GM18499 (cell line): ENCODE measurements around the gene TNKS1BP1.
A peak's percentile ranks its signal among the peaks of the same experiment; 100 is the strongest.

Experiments
- ATAC-seq: cut with Tn5 transposase; IDR thresholded peaks from one replicate; pipeline ENCODE4 v1.9.1; 2021; ENCODE audit warnings: moderate number of reproducible peaks; ENCODE audit not compliant: insufficient read depth, unreplicated experiment

TNKS1BP1 gene

GRCh38 chr11:57335343-57336110 is 10.8 kb upstream of the TNKS1BP1 start, which contains the start of gene SSRP1:
Gene SSRP1 (minus strand): TSS chr11:57335892. CDS start chr11:57335121, 771 bp downstream.
- peak; percentile 90 for ATAC-seq

DNA sequence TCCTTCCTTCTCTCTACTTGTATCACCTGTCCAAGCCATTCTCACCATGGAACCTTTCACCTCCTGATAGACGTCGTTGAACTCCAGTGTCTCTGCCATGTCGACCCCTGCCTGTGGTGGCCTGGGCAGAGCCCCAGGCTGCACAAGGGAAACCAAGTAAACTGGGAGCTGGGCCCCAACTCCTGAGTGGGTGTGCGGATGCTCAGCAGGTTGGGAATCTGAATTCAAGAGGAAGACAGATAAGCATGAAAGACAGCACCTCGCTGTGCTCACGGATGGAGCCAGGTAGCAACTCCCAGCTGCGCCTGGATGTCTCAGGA is 10.2 kb upstream of the TNKS1BP1 start:
- no peak for ATAC-seq

DNA sequence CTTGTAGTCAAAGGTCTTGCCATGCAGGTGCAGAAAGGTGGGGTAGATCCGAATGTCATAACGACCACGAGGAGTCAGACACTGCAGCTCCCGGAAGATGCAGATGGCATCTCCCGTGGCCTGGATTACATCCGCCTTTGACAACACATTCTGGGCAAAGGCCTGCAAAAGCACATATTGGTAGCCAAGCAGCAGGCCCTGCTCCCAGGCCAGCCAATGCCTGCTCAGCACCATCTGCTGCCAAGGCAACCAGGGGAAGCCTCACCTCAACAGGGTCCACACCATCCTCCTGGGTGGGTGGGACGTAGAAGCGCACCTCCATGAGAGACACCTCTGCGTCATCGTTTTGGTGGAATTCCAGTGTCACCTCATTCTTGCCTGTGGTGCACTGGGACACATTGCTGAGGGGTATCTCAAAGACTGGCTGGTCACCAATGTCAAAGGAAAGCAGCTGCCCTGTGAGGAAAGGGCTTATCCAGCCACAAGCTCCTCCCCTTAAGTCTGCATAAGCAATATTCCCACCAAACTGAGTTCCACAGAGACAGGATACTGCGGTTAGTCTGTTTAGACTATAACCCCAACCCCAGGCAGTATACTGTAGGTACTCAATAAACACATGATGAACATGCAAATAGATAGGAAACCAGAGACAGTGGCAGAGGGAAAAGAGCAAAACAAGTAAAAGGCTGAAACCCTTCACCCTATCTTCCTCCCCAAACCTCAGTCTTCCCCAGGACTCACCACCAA is 8.1 kb upstream of the TNKS1BP1 start:
- ATAC-seq: no peak

GRCh38 chr11:57331720-57332119 is 7.0 kb upstream of the TNKS1BP1 start:
- ATAC-seq: no peak

DNA sequence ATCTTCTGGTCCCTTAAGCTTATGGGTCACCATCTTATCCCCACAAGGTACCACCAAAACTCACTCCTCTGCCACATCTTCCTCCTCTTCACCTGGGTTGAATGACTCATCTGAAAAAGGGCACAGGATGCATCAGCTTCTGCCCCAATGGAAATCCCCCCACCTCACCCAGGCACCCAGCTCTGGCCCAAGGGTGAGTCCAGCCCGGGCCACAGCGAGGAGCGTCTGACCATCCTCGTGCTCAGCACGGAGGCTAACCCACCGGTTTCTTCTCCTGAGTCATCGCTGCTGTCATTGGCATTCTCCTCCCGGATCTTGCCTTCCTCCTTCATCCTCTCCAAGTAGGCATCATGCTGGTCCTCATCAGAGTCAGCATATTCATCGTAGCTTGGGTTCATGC is 5.3 kb upstream of the TNKS1BP1 start:
- ATAC-seq: no peak

DNA sequence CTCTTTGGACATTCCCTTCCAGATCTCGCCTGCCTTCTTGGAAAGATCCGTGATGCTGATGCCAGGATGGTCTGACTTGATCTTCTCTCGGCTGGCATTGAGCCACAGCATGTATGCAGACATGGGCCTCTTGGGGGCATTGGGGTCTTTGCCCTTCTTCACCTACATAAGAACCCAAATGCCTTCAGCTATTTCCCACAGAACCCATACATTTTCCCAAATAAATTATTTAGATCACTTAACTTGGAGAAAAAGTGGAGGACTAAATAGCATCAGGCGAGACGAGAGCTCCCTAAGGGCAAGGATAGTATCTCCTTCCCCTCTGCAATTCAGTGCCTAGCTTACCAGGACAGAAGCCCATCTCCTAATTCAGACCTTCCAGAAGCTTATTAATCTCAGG is 3.0 kb upstream of the TNKS1BP1 start:
- ATAC-seq: no peak

GRCh38 chr11:57325735-57326048 is 940 bp upstream of the TNKS1BP1 start:
- no peak for ATAC-seq

DNA sequence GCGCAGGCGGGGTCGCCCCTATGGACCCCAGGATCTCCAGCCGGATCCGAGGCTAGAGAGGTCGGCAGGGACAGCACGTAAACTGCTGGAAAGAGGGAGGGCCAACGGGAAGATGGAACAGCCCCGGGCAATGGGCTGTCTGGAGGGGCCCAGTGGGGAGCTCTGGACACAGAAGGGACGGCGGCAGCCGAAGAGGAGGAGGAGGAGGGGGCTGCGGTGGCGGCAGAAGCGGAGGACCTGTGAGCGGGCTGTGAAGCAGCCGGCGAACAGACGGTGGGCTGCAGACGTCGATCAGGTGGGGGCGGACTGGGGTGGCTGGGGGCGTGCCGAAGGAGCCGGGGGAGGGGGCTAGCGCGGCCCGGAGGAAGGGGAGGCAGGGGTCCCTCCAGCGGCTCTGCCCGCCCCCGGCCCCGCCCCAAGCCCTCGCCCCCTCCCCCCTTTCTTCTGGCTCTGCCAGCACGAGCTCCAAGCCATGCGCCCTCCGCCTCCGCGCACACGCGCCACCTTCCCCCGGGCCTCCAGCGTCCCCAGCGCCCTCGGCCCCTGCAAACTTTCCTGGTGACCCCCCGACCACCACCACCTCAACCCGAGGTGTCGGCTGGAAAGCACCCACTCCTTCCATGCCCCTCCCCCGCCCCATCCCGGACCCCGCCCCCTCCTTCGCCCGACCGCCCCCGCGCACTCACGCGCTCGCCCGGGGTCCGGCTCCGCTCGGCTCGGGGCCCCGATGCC is 432 bp downstream of the TNKS1BP1 start:
- no peak for ATAC-seq

GRCh38 chr11:57323855-57324153 is 948 bp downstream of the TNKS1BP1 start:
- no peak for ATAC-seq

GRCh38 chr11:57323167-57323854 is 1.4 kb downstream of the TNKS1BP1 start:
- ATAC-seq: no peak

DNA sequence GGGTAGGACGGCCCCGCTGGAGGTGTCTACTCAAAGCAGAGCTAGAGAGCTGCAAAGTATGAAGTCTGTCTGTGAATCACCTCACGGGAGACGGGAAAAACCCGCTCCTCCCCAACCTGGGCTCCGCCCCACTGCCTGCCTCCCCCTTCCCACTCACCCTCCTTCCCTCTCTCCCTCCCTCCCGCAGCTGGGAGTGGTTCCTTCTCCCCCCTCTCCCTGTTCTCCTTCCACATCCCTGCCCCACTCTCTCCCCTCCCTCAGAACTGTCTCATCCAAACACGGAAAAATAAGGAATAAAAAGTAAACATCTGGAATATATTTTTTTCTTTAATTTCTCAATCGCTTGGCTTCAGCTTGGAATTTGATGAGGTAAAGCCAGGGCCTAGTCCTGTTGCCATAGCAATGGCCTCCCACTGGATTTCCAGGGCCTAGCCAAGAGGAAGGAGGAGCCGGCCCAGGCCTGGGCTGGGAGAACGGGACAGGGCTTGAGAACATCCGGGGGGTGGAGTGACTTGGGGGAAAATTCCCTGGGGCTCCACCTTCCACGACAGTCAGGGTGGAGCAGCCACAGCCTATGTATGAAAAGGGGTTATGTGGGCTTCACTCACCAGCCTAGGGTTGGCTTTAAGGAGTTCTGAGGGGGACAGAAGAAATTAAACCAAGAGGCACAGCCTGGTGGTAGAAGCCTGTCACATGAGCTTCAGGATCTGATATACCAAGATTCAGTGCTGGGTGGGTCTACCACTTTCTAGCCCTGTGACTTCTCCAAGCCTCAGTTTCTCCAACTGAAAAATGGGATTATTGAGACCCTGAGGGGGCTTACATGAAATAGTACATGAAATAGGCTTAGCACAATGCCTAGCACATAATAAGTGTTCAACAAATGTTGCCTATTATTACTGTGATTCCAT is 2.2 kb downstream of the TNKS1BP1 start:
- no peak for ATAC-seq

DNA sequence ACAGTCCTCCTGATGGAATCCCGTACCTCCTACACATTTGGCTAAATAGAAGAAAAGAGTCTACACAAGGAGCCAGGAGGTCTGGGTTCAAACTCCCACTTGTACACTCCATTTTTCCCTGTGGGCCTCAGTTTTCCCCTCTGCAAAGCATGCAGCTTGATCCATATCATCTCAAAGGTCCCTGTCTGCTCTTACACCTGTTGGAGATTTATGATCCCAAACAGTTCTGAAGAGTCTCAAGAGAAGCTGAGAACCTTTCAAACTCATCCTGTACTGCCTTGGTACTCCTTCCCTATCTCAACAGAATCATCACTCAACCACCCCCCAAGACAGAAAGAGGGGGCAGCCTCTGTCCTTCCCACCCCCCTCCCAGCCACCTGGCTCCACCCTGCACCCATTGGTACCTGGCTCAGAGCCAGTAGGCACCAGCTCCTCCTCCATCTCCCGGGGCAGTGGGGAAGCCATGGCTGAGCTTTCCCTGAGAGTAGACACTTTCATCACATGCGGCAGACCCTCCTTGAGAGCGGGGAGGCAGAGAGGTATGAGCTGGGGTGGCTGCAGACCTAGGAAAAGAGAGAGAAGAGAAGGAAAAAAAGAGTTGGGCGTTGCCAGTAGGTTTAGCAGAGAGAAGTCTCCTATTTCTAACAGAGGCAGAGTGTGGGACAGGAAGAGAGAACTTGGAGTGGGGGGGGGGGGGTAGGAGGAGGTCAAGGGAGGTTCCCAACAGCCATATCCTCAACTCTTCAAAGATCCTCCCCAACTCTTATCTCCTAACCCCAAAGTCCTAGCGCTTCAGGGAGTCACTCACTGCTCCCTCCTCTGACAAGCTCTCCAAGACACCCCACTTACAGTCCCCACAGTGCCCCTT is 3.1 kb downstream of the TNKS1BP1 start:
- no peak for ATAC-seq

- no peak for ATAC-seq
Measured at GRCh38 chr11:57320719-57321387, 3.9 kb downstream of the TNKS1BP1 start.

- no peak for ATAC-seq
Measured at GRCh38 chr11:57320067-57320718, 4.6 kb downstream of the TNKS1BP1 start.

DNA sequence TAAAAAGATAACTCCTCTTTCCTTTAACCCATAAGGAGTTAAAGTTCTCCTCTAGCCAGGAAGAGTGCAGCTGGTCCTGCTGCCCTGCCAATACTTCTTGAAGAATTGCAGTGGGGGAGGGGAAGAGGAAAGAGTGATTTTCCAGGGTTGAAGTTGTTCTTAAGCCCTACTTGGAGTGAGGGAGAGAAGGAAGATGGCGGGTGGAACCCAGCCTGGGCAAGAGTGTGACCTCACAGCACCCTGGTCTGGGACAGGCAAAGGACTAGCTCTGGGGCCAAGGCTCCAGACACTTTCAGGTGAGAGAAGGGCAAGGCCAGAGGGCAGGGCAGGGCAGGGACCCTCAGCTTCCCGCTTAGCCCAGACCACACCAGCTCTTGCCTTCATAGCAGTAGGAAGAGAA is 6.6 kb downstream of the TNKS1BP1 start:
- ATAC-seq: no peak

DNA sequence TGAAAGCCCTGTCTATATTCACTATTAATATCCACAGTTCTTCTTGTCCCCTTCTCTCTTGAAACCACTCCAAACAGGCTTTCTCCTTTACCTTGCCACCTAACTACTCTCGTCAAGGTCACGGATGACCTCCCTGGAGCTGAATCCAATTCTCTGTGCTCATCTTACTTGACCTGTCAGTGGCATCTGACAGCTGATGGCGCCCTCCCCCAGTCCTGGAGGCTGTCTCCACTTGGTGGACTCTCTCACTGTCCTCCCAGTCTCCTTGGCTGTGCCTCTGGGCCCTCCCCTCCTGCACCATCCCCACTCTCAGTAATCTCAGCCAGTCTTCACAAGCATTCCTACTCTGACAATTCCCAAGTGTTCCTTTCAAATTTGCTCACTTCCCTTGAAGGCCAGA is 8.7 kb downstream of the TNKS1BP1 start:
- ATAC-seq: no peak

GRCh38 chr11:57315491-57315890 is 9.3 kb downstream of the TNKS1BP1 start:
- no peak for ATAC-seq
